HG03060 (cell line): Measurements from ENCODE around the gene ZNF319.
"Not testable (repeated sequence)": the region's sequence is repeated elsewhere in the genome, so short reads cannot be mapped to it uniquely, and the experiment has no call there.

Experiments used
- ATAC-seq: cut with Tn5 transposase; IDR thresholded peaks from one replicate; pipeline ENCODE4 v1.9.1; 2021; ENCODE audit warnings: low read depth, moderate number of reproducible peaks; ENCODE audit not compliant: unreplicated experiment

The ZNF319 gene

GRCh38 chr16:57979006-57979585 lies 21.4 kb downstream of the ZNF319 start:
- ATAC-seq = no peak

DNA sequence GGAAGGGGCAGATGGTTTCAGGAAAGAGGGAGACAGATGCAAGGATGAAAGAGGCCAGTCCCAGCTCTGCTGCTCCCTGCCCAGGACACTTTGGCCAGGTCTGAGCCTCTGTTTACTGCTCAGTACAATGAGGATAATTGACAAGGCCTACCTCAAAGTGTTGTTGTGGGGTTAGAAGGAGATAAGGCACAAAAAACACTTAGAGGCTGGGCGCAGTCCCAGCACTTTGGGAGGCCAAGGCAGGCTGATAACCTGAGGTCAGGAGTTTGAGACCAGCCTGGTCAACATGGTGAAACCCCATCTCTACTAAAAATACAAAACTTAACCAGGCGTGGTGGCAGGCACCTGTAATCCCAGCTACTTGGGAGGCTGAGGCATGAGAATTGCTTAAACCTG lies 22.4 kb downstream of the ZNF319 start:
- not testable (repeated sequence) for ATAC-seq

DNA sequence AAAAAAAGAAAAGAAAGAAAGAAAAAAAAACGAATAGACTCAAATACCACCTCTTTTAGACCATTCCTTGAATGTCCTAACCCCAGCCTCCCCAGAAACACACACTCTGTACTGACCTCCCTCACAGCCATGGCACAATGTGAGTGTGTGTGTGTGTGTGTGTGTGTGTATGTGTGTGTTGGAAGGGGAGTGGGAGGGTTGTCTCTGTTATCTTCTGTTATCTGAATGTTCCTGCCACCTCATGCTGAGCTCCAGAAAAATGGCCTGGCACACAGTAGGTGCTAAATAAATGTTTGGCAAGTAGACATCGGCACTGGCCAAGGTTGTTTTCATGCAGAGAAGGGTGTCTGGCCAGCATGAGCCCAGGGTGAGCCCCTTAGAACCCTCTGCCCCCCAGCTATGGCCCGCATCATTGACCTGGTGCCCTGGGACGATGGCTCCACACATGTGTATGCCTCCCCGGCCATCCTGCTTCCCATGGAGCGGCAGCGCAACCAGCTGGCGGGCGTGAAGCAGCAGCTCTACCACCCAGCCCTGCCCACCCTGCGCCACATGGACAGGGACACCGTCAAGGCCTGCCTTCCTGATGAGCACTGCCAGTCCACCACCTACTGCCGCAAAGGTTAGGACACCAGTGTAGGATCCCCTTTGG lies 22.9 kb downstream of the ZNF319 start:
- no peak for ATAC-seq

DNA sequence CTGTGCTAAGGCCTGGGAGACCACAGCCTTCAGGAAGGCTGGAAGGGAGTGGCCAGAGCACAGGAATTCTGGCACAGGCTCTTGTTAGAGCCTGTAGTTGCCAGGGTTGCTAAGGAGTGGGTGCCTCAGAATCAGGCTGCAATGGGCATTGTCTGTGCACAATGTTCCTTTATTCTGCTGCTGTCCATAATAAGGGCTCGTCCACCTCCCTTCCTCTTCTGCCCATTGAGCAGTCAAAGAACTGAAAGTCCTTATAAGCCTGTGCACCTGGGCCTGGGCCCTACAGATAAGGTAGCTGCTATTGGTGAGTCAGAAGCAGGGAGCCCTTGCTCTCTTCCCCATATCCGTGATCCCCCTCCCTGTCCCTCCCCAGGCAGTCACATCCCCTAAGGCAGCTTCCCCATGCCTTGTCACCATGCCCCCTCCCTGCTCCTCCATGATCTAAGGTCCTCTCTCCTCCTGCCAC lies 24.1 kb downstream of the ZNF319 start:
- no peak for ATAC-seq

DNA sequence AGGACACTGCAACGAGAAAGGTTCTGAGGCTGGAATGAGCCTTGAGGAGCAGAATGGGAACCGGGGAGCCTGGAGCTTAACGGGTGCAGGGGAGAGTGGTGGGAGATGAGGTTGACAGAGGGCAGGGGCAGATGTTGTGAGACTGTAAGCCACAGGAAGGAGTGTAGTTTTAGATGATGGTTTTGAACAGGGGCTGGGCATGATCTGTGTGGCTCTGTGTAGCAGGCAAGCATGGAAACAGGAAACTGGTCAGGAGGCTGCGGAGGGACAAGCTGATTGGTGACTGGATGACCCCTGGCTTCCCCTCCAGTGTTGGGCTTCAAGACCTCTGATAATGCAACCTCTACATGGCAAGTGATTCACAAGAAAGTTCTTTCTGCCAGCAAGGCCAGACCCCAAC lies 28.2 kb downstream of the ZNF319 start:
- no peak for ATAC-seq

DNA sequence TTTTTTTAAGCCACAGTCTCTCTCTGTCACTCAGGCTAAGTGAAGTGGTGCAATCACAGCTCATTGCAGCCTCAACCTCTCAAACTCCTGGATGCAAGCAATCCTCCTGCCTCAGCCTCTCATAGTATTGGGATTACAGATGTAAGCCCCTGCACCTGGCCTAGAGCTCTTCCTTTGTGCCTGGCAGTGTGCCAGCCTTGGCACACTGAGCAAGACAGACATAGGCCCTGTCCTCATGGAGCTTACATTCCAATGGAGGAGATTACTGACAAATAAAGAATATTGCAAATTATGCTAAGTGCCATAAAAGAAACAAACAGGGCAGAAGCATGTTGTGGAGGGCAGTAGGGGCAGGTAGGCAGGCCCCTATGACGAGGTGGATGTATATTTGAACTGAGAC lies 28.6 kb downstream of the ZNF319 start:
- ATAC-seq = no peak

- ATAC-seq = no peak
Observed at GRCh38 chr16:57970970-57971369, 29.5 kb downstream of the ZNF319 start, which contains the start of gene CNGB1. TSS of gene CNGB1 (minus strand) at chr16:57971128. CDS start at chr16:57967286, 3,842 bp downstream.

GRCh38 chr16:57970319-57970718 lies 30.2 kb downstream of the ZNF319 start:
- ATAC-seq = no peak

DNA sequence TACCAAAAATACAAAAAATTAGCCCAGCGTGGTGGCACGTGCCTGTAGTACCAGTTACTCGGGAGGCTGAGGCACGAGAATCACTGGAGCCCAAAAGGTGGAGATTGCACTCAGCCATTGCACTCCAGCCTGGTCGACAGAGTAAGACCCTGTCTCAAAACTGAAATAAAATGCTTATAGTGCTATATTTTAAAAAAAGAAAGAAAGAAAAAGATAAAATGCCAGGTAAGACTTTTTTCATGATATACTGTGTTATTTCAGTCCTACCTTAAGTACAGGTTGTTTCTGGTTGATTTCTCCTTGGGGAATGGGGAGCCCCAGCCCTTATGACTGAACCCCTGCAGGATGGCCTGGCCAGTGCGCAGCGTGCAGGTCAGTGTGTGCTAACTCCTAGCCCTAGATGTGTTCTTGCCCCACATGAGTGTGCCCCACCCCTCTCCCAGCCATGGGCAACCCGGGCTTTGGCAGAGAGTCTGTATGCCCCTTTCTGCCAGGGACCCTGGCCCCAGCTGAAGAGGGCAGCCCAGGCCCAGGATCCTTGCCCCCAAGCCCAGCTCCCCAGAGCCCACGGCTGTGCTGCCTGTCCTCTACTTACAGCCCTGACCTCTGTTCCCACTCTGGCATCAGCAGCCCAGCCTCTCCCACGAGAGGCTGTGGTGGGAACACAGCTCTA lies 30.9 kb downstream of the ZNF319 start:
- no peak for ATAC-seq

DNA sequence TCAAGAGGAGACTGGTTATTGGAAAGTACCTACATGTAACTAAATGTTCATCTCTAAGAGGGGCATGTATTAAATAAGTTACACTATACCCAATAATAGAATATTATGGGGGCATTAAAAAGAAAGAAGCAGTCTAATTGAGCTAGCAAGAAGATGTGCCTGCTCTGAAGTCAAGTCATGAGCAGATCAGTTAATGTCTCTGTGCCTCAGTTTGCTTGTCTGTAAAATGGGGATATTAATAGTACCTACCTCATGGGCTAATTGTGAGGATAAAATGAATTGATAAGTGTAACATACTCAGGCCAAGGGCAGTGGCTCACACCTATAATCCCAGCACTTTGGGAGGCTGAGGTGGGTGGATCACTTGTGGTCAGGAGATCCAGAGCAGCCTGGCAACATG lies 32.6 kb downstream of the ZNF319 start:
- ATAC-seq = no peak

DNA sequence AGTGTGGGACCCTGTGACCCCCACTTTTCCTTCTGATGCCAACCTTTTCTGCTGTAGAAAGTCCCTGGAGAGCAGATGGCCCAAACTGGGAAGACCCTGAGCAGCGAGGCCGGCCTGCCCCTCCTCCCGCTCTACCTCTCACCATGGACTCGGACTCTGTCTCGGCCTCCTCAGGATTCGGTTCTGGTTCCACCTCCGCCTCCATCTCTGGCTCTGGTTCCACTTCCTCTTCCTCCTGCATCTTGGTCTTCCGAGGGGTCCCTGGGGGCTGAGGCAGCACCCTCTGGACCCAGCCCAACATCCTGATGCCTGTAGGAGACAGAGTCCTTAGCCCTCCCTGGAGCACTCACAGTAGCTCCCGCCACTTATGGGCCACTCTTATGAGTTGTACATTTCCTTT lies 33.5 kb downstream of the ZNF319 start:
- no peak for ATAC-seq

- ATAC-seq = no peak
Observed at GRCh38 chr16:57966204-57966771, 34.2 kb downstream of the ZNF319 start.

DNA sequence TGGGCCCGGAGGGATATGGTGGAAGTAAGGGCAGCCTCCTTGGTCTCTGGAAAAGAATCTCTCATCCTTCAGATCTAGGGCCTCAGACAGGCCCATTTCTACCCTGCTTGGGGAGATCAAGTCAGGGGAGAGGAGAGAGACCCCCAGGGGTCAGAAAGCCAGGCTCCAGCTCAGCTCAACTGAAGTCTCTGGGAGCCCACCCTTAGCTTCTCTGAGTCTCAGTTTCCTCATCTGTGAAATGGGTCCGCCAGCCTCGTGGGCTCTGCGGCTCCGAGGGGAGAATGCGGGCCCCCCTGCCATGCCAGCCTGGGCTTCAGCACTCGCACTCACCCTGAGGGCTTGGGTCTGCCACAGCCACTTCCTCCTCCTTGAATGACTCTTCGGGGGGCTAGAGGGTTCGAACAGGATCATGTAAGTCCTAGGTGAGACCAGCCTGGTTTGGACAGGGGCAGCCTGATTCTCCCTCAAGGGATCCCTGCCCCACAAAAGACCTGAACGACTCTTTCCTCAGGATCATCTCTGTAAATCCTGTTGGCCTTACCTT lies 36.2 kb downstream of the ZNF319 start:
- ATAC-seq = no peak

DNA sequence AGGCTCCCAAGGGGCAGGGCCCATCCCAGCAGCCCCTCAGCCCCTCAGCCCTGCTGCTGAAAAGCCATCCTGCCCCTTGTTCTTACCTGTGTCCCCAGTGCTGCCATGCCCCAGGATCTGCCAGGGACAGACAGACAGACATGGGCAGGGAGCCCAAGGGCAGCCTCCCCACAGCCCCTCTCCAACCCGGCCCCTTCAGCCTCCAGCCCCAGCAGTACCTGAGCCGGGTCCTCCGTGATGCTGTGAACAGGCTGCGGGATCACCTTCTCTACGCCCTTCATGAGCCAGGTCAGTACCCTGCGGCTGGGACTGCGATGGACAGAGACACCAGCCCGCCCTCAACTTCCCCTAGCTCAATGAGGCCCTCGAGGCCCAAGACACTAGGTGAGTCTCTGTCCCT lies 37.7 kb downstream of the ZNF319 start:
- no peak for ATAC-seq

- no peak for ATAC-seq
Observed at GRCh38 chr16:57962046-57962445, 38.4 kb downstream of the ZNF319 start.

- no peak for ATAC-seq
Observed at GRCh38 chr16:57961538-57961937, 38.9 kb downstream of the ZNF319 start.

DNA sequence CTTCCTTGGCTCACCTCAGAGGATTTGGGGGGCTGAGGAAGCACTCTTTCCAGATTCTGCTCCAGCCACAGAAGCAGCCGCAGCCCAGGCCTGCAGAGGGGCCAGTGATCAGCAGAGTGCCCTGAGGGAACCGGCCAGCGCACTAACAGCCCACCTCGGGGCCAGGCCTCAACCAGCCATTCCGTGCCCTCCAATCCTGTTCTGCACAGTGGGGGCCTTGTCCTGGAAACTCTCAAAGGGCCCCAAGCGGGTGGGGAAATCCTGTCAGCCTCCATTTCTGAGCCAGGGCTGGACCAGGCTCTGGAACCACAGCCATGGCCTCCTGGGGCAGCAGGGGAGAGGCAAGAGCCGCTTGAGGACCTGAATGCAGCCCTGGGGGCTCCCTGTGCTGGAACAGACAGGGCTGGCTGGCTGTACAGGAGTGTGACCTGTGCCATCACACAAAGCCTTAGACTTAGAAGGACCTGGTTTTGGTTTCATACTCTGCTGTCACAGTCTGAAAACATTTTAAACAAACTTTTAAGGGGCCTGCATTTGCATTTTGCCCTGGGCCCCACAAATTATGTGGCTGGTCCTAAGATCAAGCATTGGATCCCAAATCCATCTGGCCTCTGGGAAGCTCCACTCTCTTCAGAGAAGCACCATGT lies 39.5 kb downstream of the ZNF319 start:
- ATAC-seq = no peak

- ATAC-seq = no peak
Observed at GRCh38 chr16:57960310-57960709, 40.2 kb downstream of the ZNF319 start.

DNA sequence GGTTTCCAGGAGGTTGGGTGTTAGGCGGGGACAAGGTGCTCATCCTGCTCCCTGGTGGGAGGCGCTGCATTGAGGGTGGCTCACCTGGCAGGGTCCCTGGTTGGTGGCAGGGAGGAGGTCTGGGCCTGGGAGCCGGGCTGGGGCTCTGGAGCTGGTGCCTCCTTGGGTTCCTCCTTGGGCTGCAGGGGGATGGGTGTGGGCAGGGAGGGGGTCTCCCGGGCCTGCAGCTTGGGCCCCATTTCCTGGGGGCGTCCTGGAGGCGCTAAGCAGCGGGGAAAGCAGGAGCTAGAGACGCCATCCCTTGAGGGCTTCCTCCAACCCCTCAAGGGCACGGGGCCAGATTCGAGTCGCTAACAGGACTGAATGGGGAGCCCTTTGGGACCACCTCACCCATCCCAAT lies 40.7 kb downstream of the ZNF319 start:
- ATAC-seq = no peak

- ATAC-seq = no peak
Observed at GRCh38 chr16:57959121-57959520, 41.4 kb downstream of the ZNF319 start.

DNA sequence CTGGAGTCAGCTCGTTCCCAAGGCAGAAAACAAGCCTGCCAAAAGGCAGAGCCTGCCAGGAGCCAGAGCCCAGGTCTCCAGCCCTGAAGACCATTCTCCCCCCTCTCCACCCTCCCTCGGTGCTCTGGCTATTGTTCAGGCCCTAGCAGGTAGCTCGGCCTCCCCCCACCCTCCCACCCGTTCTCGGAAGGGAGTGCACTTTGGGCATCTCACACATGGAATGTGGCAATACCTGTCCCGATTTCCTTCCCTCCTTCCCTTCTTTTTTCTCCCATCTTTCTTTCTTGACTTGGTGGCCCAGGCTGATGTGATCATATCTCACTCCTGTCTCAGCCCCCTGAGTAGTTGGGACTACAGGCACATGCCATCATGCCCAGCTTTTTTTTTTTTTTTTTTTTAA lies 41.9 kb downstream of the ZNF319 start:
- ATAC-seq = no peak
